ENCODE data around the gene OAS2.

DNA sequence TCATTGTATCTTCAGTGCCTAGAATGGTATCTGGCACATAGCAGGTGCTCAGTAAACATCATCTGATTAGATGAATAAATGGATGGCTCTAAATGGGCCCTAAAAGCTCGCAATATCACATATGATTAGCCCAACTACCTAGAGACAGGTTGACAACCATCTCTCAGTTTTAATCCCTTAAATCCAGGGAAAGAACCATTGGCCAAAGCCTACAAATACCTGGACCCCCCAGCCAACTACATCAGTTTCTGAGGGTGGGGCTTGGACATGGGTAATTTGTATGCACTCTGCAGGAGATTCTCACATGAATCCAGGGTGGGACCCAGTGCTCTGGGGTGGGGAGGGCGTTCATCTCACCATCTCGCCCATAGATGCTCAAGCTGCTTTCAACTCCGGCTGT, 73.4 kb downstream of the OAS2 start:
- TF ChIP-seq, protein P1, sequence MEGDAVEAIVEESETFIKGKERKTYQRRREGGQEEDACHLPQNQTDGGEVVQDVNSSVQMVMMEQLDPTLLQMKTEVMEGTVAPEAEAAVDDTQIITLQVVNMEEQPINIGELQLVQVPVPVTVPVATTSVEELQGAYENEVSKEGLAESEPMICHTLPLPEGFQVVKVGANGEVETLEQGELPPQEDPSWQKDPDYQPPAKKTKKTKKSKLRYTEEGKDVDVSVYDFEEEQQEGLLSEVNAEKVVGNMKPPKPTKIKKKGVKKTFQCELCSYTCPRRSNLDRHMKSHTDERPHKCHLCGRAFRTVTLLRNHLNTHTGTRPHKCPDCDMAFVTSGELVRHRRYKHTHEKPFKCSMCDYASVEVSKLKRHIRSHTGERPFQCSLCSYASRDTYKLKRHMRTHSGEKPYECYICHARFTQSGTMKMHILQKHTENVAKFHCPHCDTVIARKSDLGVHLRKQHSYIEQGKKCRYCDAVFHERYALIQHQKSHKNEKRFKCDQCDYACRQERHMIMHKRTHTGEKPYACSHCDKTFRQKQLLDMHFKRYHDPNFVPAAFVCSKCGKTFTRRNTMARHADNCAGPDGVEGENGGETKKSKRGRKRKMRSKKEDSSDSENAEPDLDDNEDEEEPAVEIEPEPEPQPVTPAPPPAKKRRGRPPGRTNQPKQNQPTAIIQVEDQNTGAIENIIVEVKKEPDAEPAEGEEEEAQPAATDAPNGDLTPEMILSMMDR (IDR thresholded peaks at IDR 0.05): no peak
- TF ChIP-seq EZH2 (IDR thresholded peaks at IDR 0.05; ENCODE audit: borderline replicate concordance, insufficient read depth, low read depth, low read length, poor library complexity, severe bottlenecking): no peak
